NT2/D1 (cell line): ENCODE data around the gene PDE4C.

Experiments used
- SUZ12 ChIP-seq: IDR thresholded peaks from 2 replicates; pipeline ENCODE4 v1.6.1; 2011; ENCODE audit not compliant: insufficient read length, insufficient read depth; ENCODE audit errors: extremely low read depth
- YY1 ChIP-seq: IDR thresholded peaks from 2 replicates; pipeline ENCODE4 v1.6.1; 2011; ENCODE audit not compliant: insufficient read length, insufficient read depth

GRCh38 chr19:18249834-18250233 is 23.6 kb upstream of the PDE4C start:
- TF ChIP-seq YY1 = no peak
- no peak for TF ChIP-seq SUZ12
